Activated CD4-positive, CD25-positive, alpha-beta regulatory T cell treated with anti-CD3 and anti-CD28 coated beads, Interleukin-2, amount 50 U/mL, for 24 hours (primary cell): ENCODE results near the gene ARPC1A.
"Not testable (repeated sequence)": the region's sequence is repeated elsewhere in the genome, so short reads cannot be mapped to it uniquely, and the experiment has no call there.

Experiments
- ATAC-seq, 2 donors: fragments of 150-1000 bp; cut with Tn5 transposase; one replicate each; pipeline ENCODE4 v1.10.0; 2021; ENCODE audit warnings: mild to moderate bottlenecking in 1 of 2, moderate library complexity in 1 of 2

The ARPC1A gene

DNA sequence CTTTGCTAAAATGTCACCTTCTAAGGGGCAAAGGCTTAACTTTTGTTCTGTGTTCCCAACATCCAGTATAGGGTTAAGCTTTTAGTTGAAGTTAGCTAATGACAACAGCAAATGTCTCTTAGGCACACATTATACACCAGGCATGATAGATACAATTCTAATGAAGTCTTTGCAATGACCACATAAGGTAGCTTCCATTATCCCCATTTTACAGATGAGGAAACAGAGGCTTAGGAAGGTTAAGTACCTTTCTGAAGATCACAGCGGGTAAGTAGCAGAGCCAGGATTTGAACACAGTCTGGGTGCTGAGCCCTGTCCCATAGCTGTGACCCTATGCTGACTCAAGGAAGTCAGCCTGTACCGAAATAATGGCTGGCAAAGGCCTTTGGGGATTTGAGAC lies 84.9 kb downstream of the ARPC1A start:
- no peak for ATAC-seq

GRCh38 chr7:99415513-99416127 lies 89.9 kb downstream of the ARPC1A start:
- ATAC-seq, result not testable (repeated sequence)
